ENCODE results near the gene RNPEP. TPM values are rescaled to one million over a fixed set of nuclear protein-coding genes. Genes with fewer than 3 reads are reported as not detected.
"Not testable (repeated sequence)": the region's sequence is repeated elsewhere in the genome, so short reads cannot be mapped to it uniquely, and the experiment has no call there.

The RNPEP gene
- total RNA-seq, 2 donors from 2014 or later: 43.8 to 56.6 TPM

- no peak overlapping the region for H3K27ac Mint-ChIP-seq
- ATAC-seq: no peak
These were observed 55.4 kb downstream of the RNPEP start for GRCh38 chr1:202037706-202038296.

GRCh38 chr1:202038688-202039346 lies 56.4 kb downstream of the RNPEP start:
- ATAC-seq (no peak), DNase-seq (ENCODE audit: low spot score in 2 of 2) (no peak)
- Mint-ChIP-seq H3K9me3 (peaks cover 4 to 5% of the 10 kb centered on the region in 2 donors), H3K36me3 (no peaks in the 10 kb centered on the region), H3K27ac (no peak overlapping the region)

More at GRCh38 chr1:202037706-202038296, 55.4 kb downstream of the RNPEP start:
- H3K9me3 Mint-ChIP-seq: peaks cover 4 to 5% of the 10 kb centered on the region in 2 donors
- H3K36me3 Mint-ChIP-seq: no peaks in the 10 kb centered on the region
- no peak for DNase-seq (ENCODE audit: low spot score in 2 of 2)

GRCh38 chr1:202045705-202046104 lies 63.3 kb downstream of the RNPEP start:
- no peak for DNase-seq (ENCODE audit: low spot score in 2 of 2)
- H3K9me3 Mint-ChIP-seq: no peaks in the 10 kb centered on the region
- no peak overlapping the region for H3K27ac Mint-ChIP-seq
- no peaks in the 10 kb centered on the region for H3K36me3 Mint-ChIP-seq
- ATAC-seq: no peak

GRCh38 chr1:202046227-202046626 lies 63.8 kb downstream of the RNPEP start:
- Mint-ChIP-seq H3K36me3 (no peaks in the 10 kb centered on the region), H3K9me3 (no peaks in the 10 kb centered on the region), H3K27ac (no peak overlapping the region)
- ATAC-seq: no peak
- no peak for DNase-seq (ENCODE audit: low spot score in 2 of 2)

GRCh38 chr1:202046748-202047708 lies 64.6 kb downstream of the RNPEP start:
- Mint-ChIP-seq H3K36me3 (no peaks in the 10 kb centered on the region), H3K9me3 (no peaks in the 10 kb centered on the region), H3K27ac (no peak overlapping the region)
- ATAC-seq (no peak), DNase-seq (ENCODE audit: low spot score in 2 of 2) (no peak)

- Mint-ChIP-seq H3K9me3 (no peaks in the 10 kb centered on the region), H3K36me3 (no peaks in the 10 kb centered on the region), H3K27ac (no peak overlapping the region)
- ATAC-seq (no peak), DNase-seq (ENCODE audit: low spot score in 2 of 2) (no peak)
These were observed 65.5 kb downstream of the RNPEP start for GRCh38 chr1:202047977-202048376.

- no peak overlapping the region for H3K27ac Mint-ChIP-seq
- no peak for ATAC-seq
- no peaks in the 10 kb centered on the region for H3K36me3 Mint-ChIP-seq
- no peaks in the 10 kb centered on the region for H3K9me3 Mint-ChIP-seq
- no peak for DNase-seq (ENCODE audit: low spot score in 2 of 2)
These were observed 66.7 kb downstream of the RNPEP start for GRCh38 chr1:202049129-202049528.

GRCh38 chr1:202054094-202054493 lies 71.6 kb downstream of the RNPEP start:
- no peaks in the 10 kb centered on the region for H3K36me3 Mint-ChIP-seq
- ATAC-seq (no peak), DNase-seq (ENCODE audit: low spot score in 2 of 2) (no peak)
- H3K27ac Mint-ChIP-seq: no peak overlapping the region
- H3K9me3 Mint-ChIP-seq: no peaks in the 10 kb centered on the region

GRCh38 chr1:202054673-202055072 lies 72.2 kb downstream of the RNPEP start:
- not testable (repeated sequence) for ATAC-seq; H3K36me3 Mint-ChIP-seq; H3K27ac Mint-ChIP-seq; DNase-seq (ENCODE audit: low spot score in 2 of 2); H3K9me3 Mint-ChIP-seq

Other genes starting within 250 kb of the RNPEP start
- gene IPO9, start 153.5 kb upstream of the RNPEP start, total RNA-seq: 10 to 100 TPM; 80.6 to 85.7 TPM
- under 1 TPM; 0.27 to 0.34 TPM for gene SHISA4, start 93.8 kb upstream of the RNPEP start, total RNA-seq
- gene LMOD1, start 36.1 kb upstream of the RNPEP start, total RNA-seq: not detected
- 10 to 100 TPM; 64.3 to 89.0 TPM for gene TIMM17A, start 27.1 kb upstream of the RNPEP start, total RNA-seq
- under 1 TPM; 0.18 to 0.37 TPM for gene ELF3, start 27.9 kb downstream of the RNPEP start, total RNA-seq
- gene GPR37L1, start 140.3 kb downstream of the RNPEP start, total RNA-seq: not detected
- gene ARL8A, start 162.1 kb downstream of the RNPEP start, total RNA-seq: 10 to 100 TPM; 38.8 to 63.2 TPM
- 100 to 1,000 TPM; 119 to 198 TPM for gene PTPN7, start 178.0 kb downstream of the RNPEP start, total RNA-seq
- under 1 TPM; 0.14 TPM for gene LGR6, start 211.2 kb downstream of the RNPEP start, total RNA-seq